GM12865 (cell line): ENCODE results near the gene SCN7A.
A peak's percentile ranks its signal among the peaks of the same experiment; 100 is the strongest.

ENCODE experiments used
- DNase-seq: peaks from one replicate; pipeline ENCODE4 v3.0.0; 2010; ENCODE audit warnings: low read depth
- H3K4me3 ChIP-seq: 2 replicates; pipeline ENCODE4 v1.5.1; 2011; ENCODE audit warnings: mild to moderate bottlenecking, low read depth, low read length, control low read depth
- TF ChIP-seq, protein P1 (sequence below): IDR thresholded peaks from 2 replicates; pipeline ENCODE4 v1.5.1; 2011; ENCODE audit warnings: low read length, control low read depth, low read depth, inconsistent platforms; ENCODE audit not compliant: insufficient read depth; ENCODE audit errors: missing control alignments

The SCN7A gene

DNA sequence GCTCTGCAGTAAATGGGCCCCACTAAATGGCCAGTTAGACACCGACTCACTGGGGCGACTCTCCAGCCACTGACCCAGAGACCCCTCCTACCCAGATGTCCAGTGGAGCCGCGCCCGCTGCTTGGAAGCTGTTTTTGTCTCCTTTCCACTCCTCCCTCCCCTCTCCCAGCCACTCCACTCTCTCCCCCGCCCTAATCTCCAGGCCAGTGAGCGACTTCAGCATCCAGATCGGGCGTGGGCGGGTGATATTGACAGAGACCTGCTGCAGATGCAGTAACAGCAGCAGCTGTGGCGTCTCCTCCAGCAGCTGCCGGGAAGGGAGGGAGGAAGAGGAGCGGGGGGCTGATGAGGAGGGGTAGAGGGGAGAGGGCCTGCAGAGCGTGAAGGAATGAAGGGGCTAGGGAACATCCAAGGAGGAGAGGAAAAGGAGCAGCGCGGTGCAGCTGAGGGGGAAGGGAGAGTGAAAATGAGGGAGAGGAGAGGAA lies at the start of gene SCN7A:
Gene SCN7A (minus strand): TSS at position 110 of the 485 bp plus-strand sequence. CDS start 16,553 bp downstream, outside the sequence.
- no peak for DNase-seq
- no peak within 1 kb of the TSS for H3K4me3 ChIP-seq
- TF ChIP-seq, protein P1, sequence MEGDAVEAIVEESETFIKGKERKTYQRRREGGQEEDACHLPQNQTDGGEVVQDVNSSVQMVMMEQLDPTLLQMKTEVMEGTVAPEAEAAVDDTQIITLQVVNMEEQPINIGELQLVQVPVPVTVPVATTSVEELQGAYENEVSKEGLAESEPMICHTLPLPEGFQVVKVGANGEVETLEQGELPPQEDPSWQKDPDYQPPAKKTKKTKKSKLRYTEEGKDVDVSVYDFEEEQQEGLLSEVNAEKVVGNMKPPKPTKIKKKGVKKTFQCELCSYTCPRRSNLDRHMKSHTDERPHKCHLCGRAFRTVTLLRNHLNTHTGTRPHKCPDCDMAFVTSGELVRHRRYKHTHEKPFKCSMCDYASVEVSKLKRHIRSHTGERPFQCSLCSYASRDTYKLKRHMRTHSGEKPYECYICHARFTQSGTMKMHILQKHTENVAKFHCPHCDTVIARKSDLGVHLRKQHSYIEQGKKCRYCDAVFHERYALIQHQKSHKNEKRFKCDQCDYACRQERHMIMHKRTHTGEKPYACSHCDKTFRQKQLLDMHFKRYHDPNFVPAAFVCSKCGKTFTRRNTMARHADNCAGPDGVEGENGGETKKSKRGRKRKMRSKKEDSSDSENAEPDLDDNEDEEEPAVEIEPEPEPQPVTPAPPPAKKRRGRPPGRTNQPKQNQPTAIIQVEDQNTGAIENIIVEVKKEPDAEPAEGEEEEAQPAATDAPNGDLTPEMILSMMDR, result no peak

DNA sequence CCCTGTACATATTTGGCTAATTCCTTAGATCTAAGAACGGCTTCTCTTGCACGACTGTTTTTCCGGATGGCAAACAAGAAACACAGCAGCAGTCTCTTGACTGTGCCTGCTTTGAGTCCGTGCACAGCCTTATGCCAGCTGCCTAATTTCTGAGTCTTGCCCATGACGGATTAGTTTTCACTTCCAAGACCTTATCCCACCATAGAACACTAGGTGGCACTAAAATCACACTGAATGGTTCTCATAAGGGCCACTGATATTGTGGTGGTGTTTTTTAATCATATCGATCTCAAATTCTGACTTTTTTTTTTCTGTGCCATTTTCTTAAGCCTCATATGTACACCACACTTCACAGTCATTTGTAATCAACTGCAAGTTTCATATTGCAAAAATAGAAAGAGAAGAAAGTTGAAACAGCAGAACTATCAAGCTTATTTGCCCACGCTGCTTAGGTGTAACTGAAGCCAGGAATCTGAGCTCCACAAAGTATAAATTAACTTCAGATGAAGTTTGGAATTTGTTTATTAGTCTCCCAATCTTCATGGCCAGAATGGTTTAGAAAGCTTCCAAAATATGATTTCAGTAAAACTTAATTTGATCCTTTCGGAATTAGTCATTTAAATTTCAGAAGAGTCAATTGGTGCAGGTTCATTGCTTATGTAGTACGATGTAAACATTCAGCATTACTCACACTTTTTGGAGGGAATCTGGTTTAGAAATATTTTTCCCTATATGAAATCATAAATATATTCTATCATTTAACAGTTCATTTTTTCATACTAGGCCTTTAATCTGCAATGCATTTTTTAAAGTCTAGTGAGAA lies 45.5 kb upstream of the SCN7A start:
- H3K4me3 ChIP-seq, result no peak overlapping the region
- TF ChIP-seq, protein P1, result peak; percentile 72
- peak; percentile 64 for DNase-seq

DNA sequence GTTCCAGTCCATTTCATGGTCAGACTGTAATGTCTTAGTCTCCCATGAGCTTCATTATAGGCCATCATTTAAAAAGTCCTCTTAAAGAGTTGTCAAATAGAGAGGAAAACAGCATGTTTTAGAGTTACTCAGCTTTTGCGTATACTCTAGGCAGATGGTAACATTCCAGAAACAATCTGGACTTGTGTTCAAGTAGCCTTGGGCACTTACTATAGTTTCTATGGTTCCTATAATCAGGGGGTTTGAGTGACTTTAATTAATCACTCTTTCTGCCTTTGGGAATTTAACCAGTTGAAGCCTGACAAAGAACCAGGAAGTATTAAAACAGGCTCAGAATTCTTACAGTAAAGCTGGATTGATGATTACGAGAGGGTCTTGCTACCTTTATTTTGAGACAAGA lies 42.1 kb upstream of the SCN7A start:
- TF ChIP-seq, protein P1, result no peak
- no peak overlapping the region for H3K4me3 ChIP-seq

DNA sequence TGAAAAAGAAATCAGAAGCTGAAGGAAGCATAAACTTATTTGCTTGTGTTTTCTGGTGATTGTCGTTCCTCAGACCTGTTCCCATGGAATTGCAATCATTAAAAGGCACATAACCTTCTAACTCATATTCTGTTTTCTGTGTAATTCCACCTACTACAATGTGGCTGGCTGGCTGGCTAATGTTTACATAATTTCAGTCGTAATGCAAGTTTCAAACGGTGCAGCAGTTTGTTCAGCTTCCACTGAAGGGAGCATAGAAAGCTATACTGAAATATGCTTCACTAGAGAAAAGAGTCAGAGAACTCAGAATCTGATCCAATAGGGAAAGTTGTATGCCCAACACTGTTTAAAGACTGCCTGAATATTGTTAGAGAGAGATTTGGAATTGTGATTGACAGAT lies 27.1 kb upstream of the SCN7A start:
- no peak overlapping the region for H3K4me3 ChIP-seq
- no peak for DNase-seq
- TF ChIP-seq, protein P1, result no peak

More for the DNA sequence above, 42.1 kb upstream of the SCN7A start:
- DNase-seq, result no peak

DNA sequence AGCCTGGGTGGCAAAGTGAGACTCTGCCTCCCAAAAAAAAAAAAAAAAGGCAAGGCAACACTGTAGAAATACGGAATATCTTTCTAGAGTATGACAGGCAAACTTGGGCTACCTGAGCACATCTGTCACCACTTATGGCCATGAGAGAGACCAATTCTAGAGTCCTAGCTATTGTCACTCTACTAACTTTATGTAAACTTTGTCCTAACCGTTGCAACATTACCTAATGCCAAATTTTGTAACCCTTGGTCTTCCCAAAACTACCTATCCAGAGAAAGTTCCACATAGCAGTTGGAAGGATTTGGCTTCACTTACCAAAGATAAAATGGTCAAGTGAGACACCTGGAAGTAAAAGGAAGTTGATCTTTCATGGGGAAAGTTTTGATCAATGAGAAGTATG lies 26.6 kb upstream of the SCN7A start:
- no peak overlapping the region for H3K4me3 ChIP-seq
- DNase-seq, result no peak
- TF ChIP-seq, protein P1, result no peak

DNA sequence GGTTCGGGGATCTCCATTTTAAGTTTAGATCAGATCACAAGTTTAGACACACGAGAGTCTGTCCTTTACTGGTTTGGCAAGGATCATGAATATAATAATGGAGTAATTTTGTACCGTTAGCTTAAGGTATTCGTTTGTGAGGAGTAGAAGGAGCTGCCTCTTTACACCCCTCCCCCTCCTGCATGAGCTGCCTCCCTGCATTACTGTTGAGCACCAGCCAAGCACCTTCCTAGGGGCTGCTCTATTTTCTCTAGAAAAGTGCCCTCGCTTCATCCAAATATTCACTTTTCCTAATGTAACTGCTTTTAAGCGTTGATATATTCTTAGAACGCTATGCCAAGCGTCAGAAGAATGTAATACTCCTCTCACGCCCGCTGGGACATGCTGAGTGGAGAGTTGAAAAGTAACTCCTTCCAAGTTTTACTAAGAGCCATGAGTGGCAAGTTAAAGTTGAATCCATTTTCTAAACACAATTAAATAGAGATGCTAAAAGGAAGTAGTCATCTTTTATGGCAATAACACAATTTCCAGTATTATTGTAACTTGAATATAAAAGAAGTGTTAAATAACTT lies 25.4 kb upstream of the SCN7A start:
- TF ChIP-seq, protein P1, result no peak
- DNase-seq, result no peak
- H3K4me3 ChIP-seq, result no peak overlapping the region
